GM18867 (cell line): ENCODE measurements around the gene PARD3B.

ENCODE experiments used
- ATAC-seq: cut with Tn5 transposase; IDR thresholded peaks from one replicate; pipeline ENCODE4 v1.9.1; 2021; ENCODE audit warnings: mild to moderate bottlenecking, moderate library complexity; ENCODE audit not compliant: unreplicated experiment

Gene PARD3B

GRCh38 chr2:205527801-205528200 is 982.5 kb downstream of the PARD3B start:
- no peak for ATAC-seq

DNA sequence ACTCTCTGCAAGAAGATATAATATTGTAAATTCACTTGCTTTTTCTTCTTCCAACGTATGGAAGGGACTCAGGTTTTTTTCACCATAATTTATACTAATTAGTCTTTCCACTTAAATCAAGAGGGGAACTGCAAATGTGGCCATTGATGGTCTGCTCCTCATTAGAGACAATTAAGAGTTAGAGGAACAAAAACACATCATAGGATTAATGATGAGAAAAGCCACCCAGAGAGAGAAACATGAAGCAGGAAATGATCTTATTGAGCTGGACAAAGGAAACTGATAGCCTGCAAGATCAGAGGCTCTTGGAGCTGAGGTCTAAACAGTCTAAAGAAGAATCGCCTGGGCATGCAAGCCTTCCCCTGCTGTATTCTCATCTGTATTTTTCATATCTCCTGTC is 985.8 kb downstream of the PARD3B start:
- no peak for ATAC-seq

DNA sequence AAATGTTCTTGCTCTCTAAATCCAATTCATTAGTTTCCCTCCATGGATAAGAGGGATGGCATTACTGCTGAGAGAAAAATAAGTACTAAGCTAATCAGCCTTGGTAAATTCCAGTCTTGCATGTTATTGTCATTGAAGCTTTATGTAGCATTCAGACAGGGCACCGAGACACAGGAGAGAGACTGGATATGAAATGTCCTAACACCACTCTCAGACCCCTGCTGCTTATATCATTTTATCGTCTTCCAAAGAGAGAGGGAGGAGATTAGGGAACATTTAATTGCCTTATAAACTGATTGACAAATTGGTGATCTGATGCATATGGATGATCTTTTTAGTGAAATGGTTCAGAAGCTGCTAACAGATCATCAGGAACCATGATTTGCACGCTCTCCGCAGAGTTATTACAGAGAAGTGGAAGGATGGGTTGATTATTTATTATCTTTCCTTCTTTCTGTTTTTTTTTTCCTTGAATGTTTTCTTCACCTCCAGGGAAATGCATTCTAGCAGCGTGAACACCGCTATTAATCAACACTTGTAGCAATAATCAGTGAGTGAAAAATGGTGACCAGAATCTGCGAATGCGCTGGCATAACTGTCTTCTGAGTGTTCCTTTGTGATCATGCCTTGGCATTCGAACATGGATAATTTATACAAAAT is 986.3 kb downstream of the PARD3B start:
- ATAC-seq, result no peak

DNA sequence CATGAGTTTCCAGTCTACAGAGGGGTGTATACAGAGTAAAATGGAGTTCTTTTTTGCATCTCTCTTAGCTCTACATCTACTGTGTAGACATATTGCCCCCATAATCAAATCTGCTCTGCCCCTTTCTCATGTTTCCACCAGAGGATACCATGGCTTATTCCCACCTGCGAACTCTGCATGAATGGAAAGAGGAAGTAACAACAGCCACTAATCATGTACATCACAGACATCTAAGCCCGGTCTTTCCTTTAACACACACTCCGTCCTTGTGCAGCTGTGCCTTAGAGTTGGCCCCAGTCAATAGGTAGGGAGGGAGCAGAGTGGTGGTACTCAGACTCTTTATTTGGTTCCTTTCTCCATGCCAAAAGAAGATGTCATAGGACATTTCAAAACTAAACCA is 989.7 kb downstream of the PARD3B start:
- ATAC-seq, result no peak

DNA sequence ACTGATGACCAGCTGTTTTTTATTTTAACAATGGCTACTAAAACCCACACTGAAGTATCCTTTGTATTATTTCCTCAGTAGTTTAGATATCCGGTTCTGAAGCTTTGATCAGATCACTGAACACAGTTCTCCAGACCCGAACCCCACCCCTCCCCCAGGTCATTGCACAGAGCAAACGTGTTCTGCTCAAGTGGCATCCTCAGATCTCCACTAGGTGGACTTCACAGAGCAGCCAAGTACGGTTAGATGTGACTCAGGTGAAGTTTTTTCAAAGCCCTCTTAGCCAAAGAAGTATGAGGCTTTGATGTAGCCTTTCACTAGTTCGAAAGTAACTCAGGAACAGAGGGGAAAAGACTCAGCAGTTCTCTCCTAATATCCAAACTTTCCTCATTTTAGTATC is 994.3 kb downstream of the PARD3B start:
- no peak for ATAC-seq

DNA sequence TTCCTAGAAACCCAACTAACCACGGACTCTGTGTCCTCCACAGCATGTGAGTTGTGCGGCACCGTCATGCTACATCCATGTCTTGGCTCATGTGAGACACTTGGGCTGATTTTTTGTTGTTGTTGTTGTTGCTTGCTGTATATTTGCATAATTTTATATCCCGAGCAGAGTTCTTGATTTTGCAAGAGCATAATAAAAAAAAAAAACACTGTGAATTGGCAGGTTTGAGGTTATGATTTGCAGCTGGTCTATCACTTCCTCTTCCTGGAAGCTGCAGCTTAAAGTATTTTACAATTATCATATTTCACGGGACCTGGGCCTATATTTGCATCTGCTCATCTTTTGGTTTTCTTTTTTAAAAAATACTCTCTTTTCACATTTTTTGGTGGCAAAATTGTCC is 994.8 kb downstream of the PARD3B start:
- no peak for ATAC-seq

- ATAC-seq, result peak; percentile 52
Observed at GRCh38 chr2:205543262-205543843, 998.1 kb downstream of the PARD3B start.

GRCh38 chr2:205543937-205544702 is 998.8 kb downstream of the PARD3B start:
- no peak for ATAC-seq

GRCh38 chr2:205545971-205546816 is 1000.9 kb downstream of the PARD3B start:
- no peak for ATAC-seq

- no peak for ATAC-seq
Observed at GRCh38 chr2:205555566-205556230, 1010.4 kb downstream of the PARD3B start.

- no peak for ATAC-seq
Observed at GRCh38 chr2:205556357-205556756, 1011.1 kb downstream of the PARD3B start.

DNA sequence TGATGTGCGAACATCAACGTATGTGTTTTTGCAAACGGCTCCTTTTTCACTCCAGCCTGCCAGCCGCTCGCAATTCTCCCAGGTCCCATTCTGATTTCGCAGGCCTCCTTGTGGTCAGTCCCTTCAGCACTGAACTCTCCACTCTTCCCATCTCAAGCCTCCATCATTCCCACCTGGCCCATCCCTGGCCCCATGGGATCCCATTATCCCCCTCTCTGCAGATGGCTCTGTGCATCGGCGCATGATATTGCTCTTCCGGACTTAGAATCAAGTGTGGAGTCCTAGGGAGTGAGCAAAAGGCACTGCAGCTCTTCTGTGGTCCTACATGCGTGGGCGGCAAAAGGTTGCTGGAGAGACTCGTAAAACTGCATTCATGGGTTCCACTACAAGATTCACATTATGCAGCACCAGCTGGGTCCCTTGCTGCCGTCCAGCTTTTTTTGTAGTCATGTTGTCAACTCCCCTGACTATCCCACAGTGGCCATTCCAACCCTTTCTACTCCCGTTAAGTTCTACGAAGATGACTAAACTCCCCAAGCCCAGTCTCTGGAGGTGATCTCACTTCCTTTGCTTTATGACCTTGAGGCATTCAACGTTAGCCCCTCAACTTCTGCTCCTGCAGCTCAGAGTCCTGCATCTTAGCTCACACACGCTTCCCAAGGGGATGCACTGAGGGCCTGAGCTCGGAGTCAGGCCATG is 1011.7 kb downstream of the PARD3B start:
- ATAC-seq, result no peak

DNA sequence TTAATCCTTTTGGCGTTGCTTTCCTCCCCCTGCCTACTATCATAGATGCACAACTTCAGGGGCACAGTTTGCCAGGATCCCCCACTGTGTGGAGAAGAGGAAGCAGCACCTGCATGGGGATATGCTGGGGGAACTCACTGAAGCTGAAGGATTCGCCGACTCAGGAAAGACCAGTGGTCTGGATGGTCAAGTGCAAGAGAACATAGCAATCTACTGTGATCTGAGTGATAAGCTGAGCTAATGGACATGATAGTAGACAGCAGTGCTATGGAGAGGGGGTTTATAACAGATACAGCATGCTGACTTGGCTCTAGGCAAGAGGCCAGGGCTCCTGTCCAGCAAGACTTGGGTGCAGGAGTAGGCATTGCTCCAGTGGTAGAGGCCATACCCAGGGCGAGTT is 1012.6 kb downstream of the PARD3B start:
- ATAC-seq, result no peak

DNA sequence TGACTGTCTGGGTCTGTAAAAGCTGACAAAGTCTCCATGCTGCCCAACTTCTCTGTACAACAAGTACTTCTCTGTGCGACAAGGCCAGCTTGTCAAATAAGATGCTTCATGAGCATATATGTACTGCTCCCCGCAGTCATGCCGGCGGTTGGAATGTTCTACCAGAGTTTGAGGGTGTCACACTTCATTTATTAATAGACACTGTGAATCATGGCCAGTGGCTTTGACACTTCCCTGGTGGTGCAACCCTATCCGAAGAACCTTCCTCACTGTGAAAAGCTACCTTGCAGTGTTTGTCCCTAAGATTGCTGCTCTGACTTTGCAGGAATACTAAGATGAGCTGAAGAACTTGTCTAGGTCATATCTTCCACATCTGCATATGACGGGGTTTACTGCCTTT is 1016.2 kb downstream of the PARD3B start:
- no peak for ATAC-seq

- no peak for ATAC-seq
Observed at GRCh38 chr2:205563646-205564045, 1018.4 kb downstream of the PARD3B start.

- ATAC-seq, result no peak
Observed at GRCh38 chr2:205564346-205565141, 1019.3 kb downstream of the PARD3B start.

DNA sequence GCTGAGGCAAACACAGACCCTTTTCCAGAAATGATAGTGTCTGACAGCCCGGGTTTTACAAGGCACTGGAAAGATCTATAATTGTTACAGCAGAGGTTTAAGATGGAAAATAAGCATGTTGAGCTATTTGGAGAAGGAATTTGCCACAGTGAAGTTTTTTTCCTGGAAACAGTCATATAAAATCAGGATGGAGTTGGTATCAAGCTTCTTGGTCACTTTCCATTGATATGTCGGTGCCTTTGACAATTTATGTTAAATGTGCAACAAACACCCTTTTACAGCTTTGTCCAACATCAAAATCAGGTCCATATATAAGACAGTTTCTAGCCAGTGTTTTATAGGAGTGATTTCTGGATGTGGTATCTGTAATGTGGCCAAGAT is 1019.9 kb downstream of the PARD3B start:
- no peak for ATAC-seq

DNA sequence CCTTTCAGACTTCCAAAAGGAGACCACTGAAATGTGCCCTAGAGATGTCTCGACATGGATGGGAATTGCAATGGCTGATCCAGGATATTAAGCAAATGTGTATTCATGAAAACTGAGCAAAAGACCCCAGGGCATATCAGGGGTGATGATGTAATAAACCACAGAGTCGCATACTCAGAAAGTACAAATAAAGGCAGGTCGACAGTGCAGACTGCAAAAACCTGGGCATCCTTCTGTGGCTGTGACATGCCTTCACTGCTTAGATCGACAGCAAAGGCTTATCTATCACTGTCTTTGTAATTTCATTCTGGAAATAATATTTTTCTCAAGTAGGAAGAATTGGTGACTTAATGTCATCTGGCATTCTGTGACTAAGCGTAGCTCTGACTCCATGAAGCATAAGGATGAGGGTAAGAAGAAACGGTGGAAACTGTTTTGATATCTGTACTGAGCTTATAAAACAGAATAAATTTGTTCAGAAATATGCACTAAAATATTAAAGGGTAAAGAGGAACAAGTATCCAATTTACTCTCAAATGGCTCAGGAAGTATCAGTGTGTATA is 1021.4 kb downstream of the PARD3B start:
- ATAC-seq, result no peak

- no peak for ATAC-seq
Observed at GRCh38 chr2:205568620-205569019, 1023.3 kb downstream of the PARD3B start.
